GM19397 (cell line): ENCODE results near the gene FNDC5.

Experiments
- ATAC-seq: cut with Tn5 transposase; IDR thresholded peaks from one replicate; pipeline ENCODE4 v1.9.1; 2021; ENCODE audit warnings: mild to moderate bottlenecking, moderate library complexity; ENCODE audit not compliant: unreplicated experiment

The FNDC5 gene

DNA sequence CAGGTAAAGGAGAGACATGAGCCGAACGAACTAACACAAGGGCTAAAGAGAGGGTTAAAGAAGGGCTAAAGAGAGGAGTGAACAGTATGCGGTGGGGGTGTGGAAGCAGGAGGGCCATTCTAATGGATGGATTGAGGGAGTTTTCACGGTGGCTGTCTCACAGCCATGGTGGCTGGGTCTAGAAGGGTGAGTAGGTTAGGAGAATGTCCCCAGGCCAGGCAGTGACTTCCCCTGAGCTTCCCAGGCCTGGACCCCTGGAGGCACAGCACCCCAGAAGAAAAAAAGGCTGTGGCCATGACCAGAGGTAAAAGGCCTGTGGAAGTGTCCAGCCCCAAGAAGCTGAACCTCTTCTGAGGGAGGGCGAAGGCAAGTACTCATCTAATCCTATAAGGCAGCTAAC, 3.6 kb downstream of the FNDC5 start:
- no peak for ATAC-seq

DNA sequence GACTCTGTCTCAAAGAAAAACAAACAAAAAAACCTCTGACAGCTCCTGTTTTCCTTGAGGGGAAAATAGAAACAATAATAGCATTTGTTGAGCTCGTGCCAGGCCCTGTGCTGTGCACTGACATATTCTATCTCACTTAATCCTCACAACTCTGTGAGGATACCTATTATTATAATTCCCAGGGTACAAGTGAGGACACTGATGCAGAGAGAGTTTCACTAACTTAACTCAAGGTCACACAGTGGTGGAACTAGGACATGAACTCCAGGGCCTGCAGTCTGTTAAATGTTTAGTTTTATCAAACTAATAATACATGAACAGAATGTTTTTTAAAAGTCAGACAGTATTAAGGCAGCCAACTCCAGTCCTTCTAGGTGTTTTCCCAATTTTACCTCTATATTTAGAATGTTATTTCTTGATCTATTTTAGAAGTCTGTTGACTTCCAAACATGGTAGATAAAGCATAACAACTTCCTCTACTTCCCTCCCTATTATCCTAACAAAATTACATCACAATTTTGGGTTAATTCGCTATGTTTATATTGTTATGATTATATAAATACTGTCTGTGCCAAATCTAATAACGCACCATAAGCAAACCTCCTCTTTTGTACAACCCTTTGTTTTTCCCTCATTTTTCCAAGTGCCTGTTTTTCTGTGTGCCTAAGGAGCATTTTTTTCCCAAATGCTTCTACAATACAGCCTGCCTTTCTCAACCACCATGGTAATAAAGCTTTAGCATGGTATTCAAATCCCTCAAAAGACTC, 4.9 kb downstream of the FNDC5 start:
- ATAC-seq = no peak

DNA sequence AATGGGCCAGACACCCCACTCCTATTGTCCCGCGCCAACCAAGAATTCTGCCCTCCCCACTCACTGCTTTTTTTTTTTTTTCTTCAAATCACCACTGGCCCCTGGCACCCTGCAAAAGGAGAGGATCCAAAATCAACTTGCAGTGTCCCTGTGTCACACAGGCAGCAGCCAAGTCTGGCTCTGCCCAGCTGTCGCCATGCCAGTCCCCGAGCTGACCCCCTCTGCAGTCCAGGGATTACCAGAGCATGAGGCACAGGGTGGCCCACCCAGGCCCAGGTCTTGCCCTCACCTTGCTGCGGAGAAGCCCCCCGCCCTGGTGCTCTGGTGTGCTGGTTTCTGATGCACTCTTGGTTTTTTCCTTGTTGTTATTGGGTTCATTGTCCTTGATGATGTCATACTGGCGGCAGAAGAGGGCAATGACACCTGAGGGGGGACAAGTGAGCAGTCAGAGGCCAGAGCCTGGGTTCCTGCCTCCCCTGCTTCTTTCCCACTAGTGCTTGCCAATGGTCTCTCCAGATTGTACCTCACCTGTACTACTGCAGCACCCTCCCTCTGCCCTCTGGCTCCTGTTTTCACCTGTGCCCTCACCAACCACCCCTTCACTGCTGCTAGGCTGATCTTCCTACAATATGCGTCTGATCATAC, 6.2 kb downstream of the FNDC5 start:
- no peak for ATAC-seq

DNA sequence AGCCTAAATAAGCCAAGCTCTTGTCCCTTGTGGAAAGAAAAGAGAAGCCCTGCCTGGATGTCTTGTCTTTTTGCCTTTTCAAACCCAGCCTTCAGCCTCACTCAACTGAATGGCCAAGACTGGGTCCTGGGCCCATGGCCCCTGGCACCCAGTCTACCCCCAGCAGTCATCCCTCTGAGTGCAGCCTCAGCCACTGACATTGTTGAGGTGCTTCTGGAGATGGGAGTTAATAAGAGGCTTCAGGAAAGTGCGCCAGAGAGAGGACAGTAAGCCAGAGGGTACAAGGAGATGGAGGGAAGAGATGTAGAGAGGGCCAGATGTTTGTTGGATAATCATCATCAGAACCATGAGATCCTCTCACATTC, 6.8 kb downstream of the FNDC5 start:
- no peak for ATAC-seq

DNA sequence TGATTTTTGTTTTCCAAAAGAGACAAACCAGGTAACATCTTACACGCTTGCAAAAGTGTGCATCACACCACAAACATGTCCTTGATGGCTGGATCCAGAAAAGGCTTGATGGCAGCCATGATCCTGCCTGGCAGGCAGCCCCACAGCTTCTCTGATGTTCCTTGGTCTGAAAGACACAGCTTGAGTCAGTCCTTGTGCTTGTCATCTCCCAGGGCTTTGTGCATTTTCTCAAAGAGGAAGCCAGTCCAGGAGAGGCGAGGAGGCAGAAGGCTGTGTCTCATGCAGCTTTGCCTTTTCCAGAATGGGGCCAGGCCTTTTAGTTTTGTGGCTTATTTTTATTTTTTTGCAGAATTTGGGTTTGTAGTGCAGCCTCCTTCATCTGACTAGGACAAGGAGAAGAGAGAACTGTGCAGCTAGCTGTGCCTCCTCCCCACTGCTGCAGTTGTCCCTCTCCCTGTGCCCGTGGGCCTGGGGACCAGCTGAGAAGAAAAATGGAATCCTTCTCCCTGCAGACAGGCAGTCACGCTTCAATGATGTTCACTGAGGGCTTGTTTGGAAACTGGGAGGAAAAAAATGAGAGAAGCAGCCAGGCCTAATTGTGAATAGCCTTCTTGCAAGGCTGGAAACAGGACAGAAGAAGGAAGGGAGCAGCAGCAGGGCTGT, 7.4 kb downstream of the FNDC5 start:
- ATAC-seq = no peak

DNA sequence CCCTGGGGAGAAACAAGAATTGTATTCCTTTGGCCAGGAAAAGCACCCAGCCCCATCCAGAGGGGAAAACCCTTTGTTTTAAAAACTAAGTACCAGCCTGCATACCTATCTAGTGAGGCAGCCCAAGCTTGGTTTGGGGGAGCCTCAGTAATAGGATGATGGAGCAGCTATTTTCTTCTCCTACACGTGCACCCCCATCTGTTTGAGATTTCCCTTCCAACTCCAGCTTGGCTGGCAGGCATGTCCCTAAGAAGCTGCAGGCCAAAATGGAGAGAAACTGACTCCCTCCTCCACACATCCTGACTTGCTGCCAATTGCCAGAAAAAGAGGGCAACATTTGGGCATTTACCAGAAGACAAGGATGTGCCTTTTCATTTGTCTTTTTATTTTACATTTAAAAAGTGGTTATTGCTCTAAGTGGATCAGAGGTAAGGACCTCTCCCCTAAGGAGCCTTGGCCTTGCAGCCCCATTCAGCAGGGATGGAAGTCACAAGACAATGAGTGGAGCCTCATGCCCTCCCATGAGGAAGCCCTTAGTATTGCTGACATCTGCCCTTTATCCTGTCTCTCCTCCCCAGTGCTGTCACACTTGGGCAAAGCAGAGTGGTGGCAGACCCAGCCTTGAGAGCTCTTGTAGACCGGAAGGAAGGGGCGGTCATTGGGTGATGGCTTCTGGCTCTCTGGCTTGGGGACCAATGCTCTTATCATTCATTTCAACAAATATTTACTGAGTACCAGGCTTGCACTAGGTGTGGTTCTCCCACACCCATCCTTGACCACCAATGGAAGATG, 8.6 kb downstream of the FNDC5 start:
- ATAC-seq = no peak

DNA sequence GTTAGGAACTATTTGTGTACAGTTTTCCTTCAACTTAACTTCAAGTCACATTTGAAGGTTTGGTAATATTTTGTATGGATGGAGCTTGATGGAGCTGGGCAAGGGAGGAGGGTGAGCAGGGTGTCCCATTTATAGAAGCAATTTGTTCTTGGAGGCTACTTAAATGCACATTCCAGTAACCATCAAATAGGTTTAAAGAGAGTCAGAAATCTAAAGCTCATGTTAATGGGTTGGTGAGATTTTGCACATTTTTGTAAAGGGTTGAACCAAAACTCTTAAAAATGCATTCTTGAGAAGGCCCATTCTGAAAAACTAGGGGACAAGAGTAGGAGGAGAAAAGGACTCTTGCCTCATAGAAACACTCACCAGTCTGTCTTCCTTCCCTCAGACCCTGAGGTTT, 10.1 kb downstream of the FNDC5 start:
- ATAC-seq = no peak

DNA sequence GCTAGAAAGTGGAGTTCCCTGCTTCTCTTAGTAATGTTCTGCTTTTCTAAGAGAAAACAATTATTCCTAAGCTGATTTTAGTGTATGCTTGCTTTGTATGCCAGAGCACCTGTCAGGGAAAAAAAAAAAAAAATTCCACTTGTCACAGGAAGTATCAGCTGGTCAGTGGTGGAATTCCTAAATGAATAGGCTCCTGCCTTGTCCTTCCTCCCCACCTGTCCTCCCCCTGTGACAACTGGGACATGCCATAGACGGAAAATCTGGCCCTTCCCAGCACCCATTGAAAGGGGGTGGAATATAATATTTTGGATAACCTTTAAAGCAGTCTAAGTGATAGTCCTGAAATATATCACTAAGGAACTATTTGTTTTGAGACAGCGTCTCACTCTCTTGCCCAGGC, 10.8 kb downstream of the FNDC5 start:
- ATAC-seq = no peak

DNA sequence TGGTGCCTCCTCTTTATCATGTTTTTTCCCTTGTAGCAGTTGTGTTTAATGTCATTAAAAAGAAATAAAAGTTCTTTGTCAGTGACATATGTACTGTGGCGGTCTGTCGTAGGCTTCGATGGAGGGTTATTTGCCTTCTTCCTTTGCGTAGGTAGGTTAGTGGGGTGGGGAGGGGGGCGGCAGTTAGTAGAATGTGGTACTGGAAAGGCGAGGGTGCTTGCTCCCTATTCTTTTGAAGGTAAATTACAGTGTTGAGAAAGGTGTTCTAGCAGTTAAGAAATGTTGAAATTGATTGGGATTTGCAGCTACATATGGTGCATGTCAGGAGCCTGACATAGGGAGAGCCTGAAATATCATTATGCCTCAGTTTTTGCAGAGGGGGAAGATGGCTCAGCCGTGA, 11.9 kb downstream of the FNDC5 start:
- ATAC-seq = no peak

DNA sequence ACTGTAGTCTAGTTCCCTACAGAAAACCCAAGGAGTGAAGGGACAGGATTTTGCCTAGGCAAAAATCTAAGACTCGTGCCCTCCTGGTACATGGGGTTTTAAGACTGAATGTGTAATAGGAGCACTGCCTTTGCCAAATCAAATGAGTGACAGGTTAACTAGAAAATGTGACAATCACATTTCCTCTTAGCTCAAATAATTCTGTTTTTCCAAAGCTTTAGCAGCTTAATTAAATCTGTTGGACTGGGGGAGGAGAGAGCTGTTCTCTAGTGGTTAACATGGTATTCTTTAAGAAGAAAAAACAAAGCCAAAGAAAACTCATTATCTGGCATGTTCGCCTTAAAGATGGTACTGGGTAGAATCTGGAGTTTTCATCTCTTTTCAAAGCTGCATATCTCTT, 12.6 kb downstream of the FNDC5 start:
- ATAC-seq = no peak

DNA sequence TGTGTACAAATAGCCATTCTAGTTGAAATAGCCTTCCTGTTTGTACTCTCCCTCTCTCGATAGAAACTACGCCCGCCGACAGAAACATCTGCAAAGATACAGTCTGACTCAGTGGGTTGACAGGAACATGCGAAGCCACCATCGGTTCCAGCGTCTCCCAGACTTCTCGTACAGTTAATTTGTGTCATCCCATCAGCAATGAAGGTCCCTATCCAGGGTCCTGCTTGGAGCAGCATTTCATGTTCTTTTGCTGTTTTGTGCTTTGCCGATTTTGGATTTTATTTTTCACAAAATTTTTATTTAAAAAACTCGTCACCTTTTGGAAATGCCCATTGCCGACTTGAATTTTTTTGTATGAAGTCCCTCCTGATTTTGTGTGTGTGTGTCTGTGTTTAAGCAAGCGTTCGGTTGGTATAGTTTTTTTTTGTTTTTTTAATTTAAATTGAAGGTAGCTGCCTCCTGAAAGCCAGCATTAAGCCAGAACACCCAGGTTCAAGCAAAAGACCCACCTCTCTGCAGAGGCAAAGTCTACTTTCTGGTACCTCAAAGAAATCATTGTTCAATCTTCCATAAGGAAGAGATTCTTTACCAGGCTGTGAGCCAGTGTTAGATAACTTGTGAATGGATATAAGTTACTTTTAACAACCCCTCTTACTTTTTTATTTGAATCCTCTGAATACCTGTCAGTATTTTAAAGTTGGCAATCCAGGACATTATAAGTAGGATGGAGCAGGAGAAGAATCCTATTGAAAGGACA, 14.7 kb downstream of the FNDC5 start:
- ATAC-seq = no peak

DNA sequence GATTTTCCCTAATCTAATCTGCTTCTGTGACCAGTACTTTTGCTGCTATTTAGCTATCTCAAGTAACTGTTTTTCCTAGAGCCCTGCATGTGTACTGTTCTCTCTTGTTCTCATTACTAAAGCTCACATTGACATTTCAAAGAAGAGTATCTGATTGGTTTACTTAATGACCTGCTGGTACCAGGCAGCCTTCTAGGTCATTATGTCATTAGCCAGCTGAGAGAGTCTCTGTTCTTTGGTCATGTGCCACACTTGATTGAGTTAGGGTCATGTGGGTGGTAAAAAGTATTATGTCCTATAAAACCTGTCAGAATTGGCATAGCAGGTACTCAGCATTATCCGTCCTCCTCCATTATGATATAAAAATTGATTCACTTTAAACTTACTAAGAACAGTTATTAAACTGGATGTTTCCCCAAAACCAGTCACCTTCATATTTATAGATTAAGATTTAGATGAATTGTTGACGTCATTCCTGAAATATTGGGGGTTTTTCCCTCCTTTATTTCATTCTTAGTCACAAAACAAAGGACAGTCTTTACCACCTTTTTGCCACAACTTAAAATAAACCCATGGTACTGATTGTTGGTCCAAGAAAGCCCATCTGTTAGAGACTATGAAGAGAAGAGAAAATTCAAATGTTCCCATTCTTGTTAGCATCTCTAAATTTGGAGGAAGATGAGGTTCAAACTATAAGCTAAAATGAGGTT, 22.2 kb downstream of the FNDC5 start:
- no peak for ATAC-seq

DNA sequence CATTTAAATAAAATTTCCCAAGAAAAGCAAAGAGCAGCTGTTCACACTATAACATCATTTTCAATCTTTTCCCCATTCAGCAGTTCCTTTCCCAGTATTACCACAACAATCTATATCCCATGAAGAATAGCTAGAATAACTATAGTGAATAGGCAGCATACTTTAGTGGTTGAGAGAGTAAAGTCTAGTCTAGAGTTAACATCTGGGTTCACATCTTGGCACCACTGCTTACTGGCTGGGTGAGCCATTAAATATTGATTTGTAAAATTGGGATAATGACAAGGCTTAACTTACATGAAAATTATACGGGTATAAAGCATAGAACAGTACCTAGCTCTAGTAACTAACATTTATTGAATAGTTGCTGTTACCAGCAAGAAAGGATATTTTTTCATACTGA, 38.8 kb downstream of the FNDC5 start:
- no peak for ATAC-seq

DNA sequence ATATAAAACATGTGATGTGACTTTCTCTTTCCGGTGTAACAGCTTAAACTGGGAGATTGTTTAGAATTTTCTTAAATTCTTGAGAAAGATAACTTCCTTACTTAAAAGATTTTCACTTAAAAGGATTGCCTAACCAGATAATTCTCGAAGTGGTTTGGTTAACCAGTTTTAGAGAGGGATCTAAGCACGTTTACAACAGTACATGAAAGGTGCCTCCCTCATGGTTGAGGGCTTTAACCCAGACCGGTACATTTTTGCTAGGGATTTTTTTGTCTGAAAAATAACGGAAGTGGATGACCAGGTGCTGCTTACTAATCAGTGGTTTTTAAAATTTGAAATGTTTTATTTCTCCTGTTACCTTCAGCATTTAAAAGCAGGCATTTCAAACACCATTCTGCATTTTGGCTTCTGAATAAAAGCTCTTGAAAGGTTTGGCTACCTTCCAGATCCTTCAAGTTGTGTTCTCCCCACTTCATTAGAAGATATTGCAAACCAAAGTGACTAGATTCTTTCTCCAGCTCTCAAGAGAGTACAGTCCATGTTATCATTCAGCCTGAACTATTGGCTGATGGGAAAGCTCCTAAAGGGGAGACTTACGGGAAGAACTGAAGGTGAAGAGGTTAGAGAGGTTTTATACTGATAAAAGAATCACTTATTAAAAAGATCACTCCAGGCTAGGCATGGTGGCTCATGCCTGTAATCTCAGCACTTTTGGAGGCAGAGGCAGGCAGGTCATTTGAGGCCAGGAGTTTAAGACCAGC, 40.4 kb downstream of the FNDC5 start:
- ATAC-seq = no peak

DNA sequence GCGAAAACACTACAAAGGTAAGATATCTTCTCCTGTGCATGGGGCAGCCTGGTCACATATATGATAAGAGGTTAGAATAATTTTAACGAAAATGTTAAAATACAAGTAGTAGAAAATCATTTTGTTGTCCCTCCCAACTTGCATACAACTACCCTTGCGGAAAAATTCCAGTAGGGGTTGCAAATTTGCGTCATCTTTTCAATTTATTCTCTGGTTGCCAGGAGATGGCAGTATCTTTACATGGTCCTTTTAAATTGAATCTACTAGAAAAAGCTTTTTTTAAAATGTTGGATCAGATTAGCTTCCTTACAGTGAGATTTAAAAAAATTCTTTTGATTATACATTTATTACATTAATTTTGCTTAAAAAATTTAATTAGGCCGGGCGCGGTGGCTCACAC, 42.4 kb downstream of the FNDC5 start:
- no peak for ATAC-seq

DNA sequence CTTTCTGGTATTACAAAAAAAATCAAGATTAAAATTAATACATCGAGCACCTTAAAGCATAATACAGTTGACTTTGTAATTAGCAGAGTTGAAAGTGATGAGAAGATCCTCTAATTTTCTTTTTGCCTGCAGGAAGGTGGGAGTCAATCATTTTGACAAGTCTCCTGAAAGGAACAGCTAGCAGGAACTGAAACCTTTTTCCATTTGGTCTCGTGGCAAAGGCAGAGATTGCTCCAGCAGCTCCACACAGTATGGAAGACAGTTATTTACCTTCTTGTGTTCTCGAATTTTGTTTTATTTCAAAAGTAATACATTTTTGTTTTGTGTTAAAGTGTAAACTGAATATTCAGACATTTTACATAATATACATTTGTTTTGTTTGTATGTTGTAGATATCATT, 45.5 kb downstream of the FNDC5 start:
- ATAC-seq = no peak

DNA sequence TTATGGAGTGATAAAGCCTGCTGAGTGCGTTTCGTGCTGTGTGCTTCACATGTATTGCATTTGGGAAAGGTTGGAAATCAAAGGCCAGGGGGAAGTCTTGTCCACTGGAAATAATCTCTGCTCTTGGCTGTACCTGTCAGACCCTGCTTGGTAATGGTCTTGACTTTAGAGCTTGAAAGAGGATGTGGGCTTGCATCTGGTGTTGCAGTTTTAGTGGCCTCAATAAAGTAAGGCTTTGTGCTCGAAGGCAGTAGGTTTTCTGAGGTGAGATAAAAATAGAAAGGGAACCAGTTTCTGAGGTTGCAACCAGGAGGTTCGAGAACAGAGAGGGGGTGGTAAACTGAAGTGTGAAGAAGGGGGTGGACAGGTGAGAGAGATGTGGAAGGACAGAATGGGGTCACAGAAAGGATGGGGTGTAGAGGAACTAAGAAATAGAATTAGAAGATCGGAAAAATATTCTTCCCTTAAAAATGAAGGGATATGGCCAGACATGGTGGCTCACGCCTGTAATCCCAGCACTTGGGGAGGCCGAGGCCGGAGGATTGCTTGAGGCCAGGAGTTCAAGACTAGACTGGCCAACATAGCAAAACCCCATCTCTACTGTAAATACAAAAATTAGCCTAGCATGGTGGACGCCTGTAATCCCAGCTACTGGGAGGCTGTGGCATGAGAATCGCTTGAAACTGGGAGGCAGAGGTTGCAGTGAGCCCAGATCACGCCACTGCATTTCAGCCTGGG, 51.7 kb downstream of the FNDC5 start:
- ATAC-seq = no peak

DNA sequence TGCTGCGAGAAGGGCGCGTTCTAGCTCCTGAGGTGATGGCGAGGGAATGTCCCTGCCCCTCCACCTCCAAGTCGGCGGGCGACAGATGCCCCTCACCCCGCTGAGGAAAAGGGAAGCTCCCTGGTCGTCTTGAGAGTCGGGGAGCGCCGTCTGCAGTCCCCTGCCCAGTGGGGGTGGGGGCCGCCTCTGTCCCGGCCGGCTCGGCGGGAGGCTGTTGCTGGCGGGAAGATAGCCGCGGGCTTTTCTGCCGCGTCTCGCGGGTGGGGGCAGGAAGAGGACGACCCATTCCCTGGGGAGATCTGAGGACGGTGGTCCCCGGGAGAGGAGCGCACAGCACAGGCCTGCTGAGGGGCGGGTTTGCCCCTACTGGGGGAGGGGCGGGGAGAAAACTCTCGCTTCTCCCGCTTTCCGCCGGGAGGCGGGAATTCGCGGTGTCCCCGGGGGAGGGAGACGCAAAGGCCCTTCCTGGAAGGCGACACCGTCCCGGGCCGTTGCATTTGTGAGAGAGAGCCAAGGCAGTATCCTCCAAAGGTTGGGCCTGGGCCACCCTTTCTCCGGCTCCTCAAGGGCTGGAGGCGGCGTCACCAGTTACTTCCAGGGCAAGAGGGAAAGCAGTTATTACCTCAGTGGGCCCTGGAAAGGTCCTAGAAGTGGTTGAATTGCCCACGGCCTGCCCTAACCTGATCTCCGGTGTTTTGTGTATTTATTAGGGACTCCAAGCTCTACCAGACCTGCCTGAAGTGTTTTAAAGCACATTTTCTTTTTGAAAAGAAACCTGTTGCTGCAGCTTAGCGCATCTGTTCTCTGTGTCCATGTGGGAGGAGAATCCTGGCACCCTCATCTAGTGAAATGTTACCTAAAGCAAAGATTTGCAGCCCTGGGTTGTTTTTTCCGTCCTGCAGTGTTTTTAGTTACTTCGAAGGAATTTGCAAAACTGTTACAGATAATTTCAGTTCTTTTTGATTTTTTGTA, 52.6 kb downstream of the FNDC5 start:
- peak; percentile 14 for ATAC-seq
